Stomach (tissue), 9 donors: ENCODE data around the gene NUTF2. TPM values are rescaled to one million over a fixed set of nuclear protein-coding genes. Genes with fewer than 3 reads are reported as not detected.

Experiments
- DNase-seq, 2 donors: peaks; one replicate each; pipeline versions ENCODE4 v3.0.0 to v3.0.0-alpha.2; 2013 to 2019
- H3K27ac ChIP-seq, 5 donors: fragments of 200-600 bp in 4 of 5; sonication (generic) in 4 of 5; one replicate each; pipeline ENCODE4 v1.5.1; 2013 to 2019; ENCODE audit warnings: mild to moderate bottlenecking in 1 of 5, moderate library complexity in 1 of 5
- H3K27me3 ChIP-seq, 3 donors: fragments of 200-600 bp; sonication (generic); one replicate each; pipeline ENCODE4 v1.5.1; 2017 to 2019; ENCODE audit warnings: mixed run types in 1 of 3
- H3K36me3 ChIP-seq, 4 donors: fragments of 200-600 bp; sonication (generic); 1 replicate in 3 of 4; 2 replicates in 1 of 4; pipeline ENCODE4 v1.5.1; 2016 to 2019
- H3K4me1 ChIP-seq, 4 donors: fragments of 200-600 bp; sonication (generic); one replicate each; pipeline ENCODE4 v1.5.1; 2016 to 2019
- H3K4me3 ChIP-seq, 4 donors: fragments of 200-600 bp; sonication (generic) in 3 of 4; one replicate each; pipeline ENCODE4 v1.5.1; 2016 to 2019; ENCODE audit warnings: mild to moderate bottlenecking in 1 of 4
- H3K9me3 ChIP-seq, 4 donors: fragments of 200-600 bp; sonication (generic); one replicate each; pipeline ENCODE4 v1.5.1; 2016 to 2019
- EP300 ChIP-seq: sonication (generic); formaldehyde crosslinking; IDR thresholded peaks from one replicate; pipeline ENCODE4 v1.6.1; 2017; ENCODE audit warnings: antibody characterized with exemption
- POLR2A ChIP-seq, 4 donors: fragments of 450-650 bp; IDR thresholded peaks; one replicate each; pipeline ENCODE4 v1.6.1; 2016; ENCODE audit warnings: antibody characterized with exemption in 4 of 4, control low read depth in 2 of 4, mild to moderate bottlenecking in 1 of 4, moderate library complexity in 1 of 4
- POLR2AphosphoS5 ChIP-seq, 3 donors: sonication (generic); formaldehyde crosslinking; IDR thresholded peaks; one replicate each; pipeline ENCODE4 v1.6.1; 2016; ENCODE audit warnings: antibody characterized with exemption in 3 of 3
- WGBS, 5 donors: extraction: QIAGEN DNeasy Blood & Tissue Kit in 3 of 5; methylation state at CpG; one replicate each; pipeline versions ENCODE4 v1.1.5 to v1.1.7; 2013 to 2018; 5-methylcytosine and 5-hydroxymethylcytosine counted together
- intact Hi-C: fragments of 100-400 bp; cut with DNase I; formaldehyde crosslinking; loops from one replicate; pipeline ENCODE4 v1.15.1; 2023; ENCODE audit warnings: low total_unique reads
- polyA plus RNA-seq, 3 donors: library from polyadenylated mRNA; stranded (reverse); fragments of 200-250 nt; gene quantifications; one replicate each; pipeline ENCODE4 v1.2.3, GENCODE V29; 2013
- total RNA-seq, 5 donors: library from RNA; depleted of rRNA; stranded (reverse); fragments of >200 nt; gene quantifications; one replicate each; pipeline versions ENCODE4 v1.1.0 to v1.2.3, GENCODE V29; 2014 to 2016
- TF ChIP-seq, protein P1 (sequence below), 7 experiments: fragments of 450-650 bp in 4 of 7; fragments of 200-600 bp in 3 of 7; sonication (generic) in 3 of 7; IDR thresholded peaks; one replicate each; pipeline ENCODE4 v1.5.1; 2016 to 2019; ENCODE audit warnings: antibody characterized with exemption in 7 of 7, control low read depth in 2 of 7, mild to moderate bottlenecking in 1 of 7
- donor health status: healthy with polysubstance abuse.
- donor health status: Bipolar disorder and iron deficiency.
- donor health status: healthy.

Gene NUTF2
- total and polyA plus RNA-seq, 8 donors, result 9.3 to 125 (median 60.5) TPM

- TF ChIP-seq POLR2AphosphoS5 (IDR thresholded peaks at IDR 0.05) (peak; percentile 69 to 94 (median 77)), POLR2A (IDR thresholded peaks at IDR 0.05) (no peak), EP300 (no peak)
- TF ChIP-seq, protein P1, sequence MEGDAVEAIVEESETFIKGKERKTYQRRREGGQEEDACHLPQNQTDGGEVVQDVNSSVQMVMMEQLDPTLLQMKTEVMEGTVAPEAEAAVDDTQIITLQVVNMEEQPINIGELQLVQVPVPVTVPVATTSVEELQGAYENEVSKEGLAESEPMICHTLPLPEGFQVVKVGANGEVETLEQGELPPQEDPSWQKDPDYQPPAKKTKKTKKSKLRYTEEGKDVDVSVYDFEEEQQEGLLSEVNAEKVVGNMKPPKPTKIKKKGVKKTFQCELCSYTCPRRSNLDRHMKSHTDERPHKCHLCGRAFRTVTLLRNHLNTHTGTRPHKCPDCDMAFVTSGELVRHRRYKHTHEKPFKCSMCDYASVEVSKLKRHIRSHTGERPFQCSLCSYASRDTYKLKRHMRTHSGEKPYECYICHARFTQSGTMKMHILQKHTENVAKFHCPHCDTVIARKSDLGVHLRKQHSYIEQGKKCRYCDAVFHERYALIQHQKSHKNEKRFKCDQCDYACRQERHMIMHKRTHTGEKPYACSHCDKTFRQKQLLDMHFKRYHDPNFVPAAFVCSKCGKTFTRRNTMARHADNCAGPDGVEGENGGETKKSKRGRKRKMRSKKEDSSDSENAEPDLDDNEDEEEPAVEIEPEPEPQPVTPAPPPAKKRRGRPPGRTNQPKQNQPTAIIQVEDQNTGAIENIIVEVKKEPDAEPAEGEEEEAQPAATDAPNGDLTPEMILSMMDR (IDR thresholded peaks at IDR 0.05), result no peak
- peaks cover 42 to 63% (median 59%) of the 10 kb centered on the region in 4 donors for H3K36me3 ChIP-seq
- H3K27me3 ChIP-seq, result no peaks in the 10 kb centered on the region
- 1 to 7% (median 2%) methylated on average over 17 to 72 of the region's 72 CpGs for WGBS, 5 donors
- intact Hi-C loops, result no loop called here
- H3K9me3 ChIP-seq, result no peaks in the 10 kb centered on the region
- H3K4me3 ChIP-seq, result peak within 1 kb of the TSS; percentile 95 to 97 (median 96)
- H3K27ac ChIP-seq, result peak within 1 kb of the TSS; percentile 75 to 90 (median 85)
- peak; percentile 85 to 91 for DNase-seq
- peaks cover 16 to 46% (median 35%) of the 10 kb centered on the region in 4 donors for H3K4me1 ChIP-seq
Observed at GRCh38 chr16:67872631-67873434, 26.1 kb downstream of the NUTF2 start, which contains the start of gene EDC4. Gene EDC4, plus strand, starts transcription at chr16:67873052. Its CDS starts 210 bp downstream, at chr16:67873262.

GRCh38 chr16:67873435-67874370 is 27.0 kb downstream of the NUTF2 start:
- WGBS, 5 donors, result 7 to 14% (median 9%) methylated on average over 17 to 23 of the region's 23 CpGs
- H3K4me1 ChIP-seq, result peaks cover 16 to 46% (median 35%) of the 10 kb centered on the region in 4 donors
- H3K27ac ChIP-seq, result peak overlapping the region in 4 of 5 donors; percentile 80 to 90 (median 86)
- H3K9me3 ChIP-seq, result no peaks in the 10 kb centered on the region
- intact Hi-C loops, result no loop called here
- peak overlapping the region; percentile 95 to 97 (median 96) for H3K4me3 ChIP-seq
- peaks cover 44 to 63% (median 59%) of the 10 kb centered on the region in 4 donors for H3K36me3 ChIP-seq
- no peak for TF ChIP-seq EP300
- no peaks in the 10 kb centered on the region for H3K27me3 ChIP-seq
- DNase-seq, result no peak

DNA sequence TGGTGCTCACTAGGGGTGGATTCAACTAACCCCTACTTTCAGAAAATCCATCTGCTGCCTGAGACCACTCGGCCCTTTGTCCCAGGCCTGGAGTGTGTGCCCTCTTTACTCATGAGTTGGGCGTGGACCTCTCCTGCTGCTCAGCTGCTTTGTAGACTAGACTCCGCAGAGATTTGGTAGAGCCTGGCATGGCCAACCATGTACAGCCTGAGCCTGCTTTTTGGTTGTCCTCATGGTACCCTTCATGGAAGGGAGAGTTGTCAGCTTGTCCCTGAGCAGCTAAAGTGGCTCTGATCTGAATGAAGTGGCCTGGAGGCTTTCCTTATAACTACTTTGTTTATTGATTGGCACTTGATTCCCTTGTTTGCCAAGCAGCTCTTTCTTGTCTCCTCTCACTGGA is 27.6 kb downstream of the NUTF2 start:
- DNase-seq, result no peak
- 31 to 63% (median 50%) methylated on average over 2 to 3 of the region's 3 CpGs for WGBS, 5 donors
- peaks cover 45 to 63% (median 59%) of the 10 kb centered on the region in 4 donors for H3K36me3 ChIP-seq
- TF ChIP-seq, protein P1 (IDR thresholded peaks at IDR 0.05), result no peak
- TF ChIP-seq POLR2AphosphoS5 (IDR thresholded peaks at IDR 0.05) (no peak), POLR2A (IDR thresholded peaks at IDR 0.05) (no peak), EP300 (no peak)
- no peaks in the 10 kb centered on the region for H3K27me3 ChIP-seq
- intact Hi-C loops, result no loop called here
- H3K27ac ChIP-seq, result peak overlapping the region in 1 of 5 donors; percentile 80
- no peaks in the 10 kb centered on the region for H3K9me3 ChIP-seq
- peak overlapping the region; percentile 95 to 97 (median 96) for H3K4me3 ChIP-seq
- peaks cover 16 to 46% (median 35%) of the 10 kb centered on the region in 4 donors for H3K4me1 ChIP-seq

GRCh38 chr16:67877064-67877463 is 30.3 kb downstream of the NUTF2 start:
- WGBS, 5 donors, result 89 to 99% (median 96%) methylated on average over 7 to 11 of the region's 11 CpGs
- TF ChIP-seq POLR2AphosphoS5 (IDR thresholded peaks at IDR 0.05) (no peak), POLR2A (IDR thresholded peaks at IDR 0.05) (no peak), EP300 (no peak)
- TF ChIP-seq, protein P1 (IDR thresholded peaks at IDR 0.05), result no peak
- Histone ChIP-seq H3K36me3 (peaks cover 59 to 64% (median 63%) of the 10 kb centered on the region in 4 donors), H3K9me3 (no peaks in the 10 kb centered on the region), H3K4me1 (peaks cover 16 to 40% (median 35%) of the 10 kb centered on the region in 4 donors), H3K27me3 (no peaks in the 10 kb centered on the region), H3K4me3 (no peak overlapping the region), H3K27ac (no peak overlapping the region)
- no peak for DNase-seq
- intact Hi-C loops, result no loop called here
